GM18517 (cell line): Measurements from ENCODE around the gene MSL3B.

Experiments
- ATAC-seq: cut with Tn5 transposase; IDR thresholded peaks from one replicate; pipeline ENCODE4 v1.9.1; 2021; ENCODE audit warnings: mild to moderate bottlenecking, moderate library complexity; ENCODE audit not compliant: unreplicated experiment

MSL3B gene

DNA sequence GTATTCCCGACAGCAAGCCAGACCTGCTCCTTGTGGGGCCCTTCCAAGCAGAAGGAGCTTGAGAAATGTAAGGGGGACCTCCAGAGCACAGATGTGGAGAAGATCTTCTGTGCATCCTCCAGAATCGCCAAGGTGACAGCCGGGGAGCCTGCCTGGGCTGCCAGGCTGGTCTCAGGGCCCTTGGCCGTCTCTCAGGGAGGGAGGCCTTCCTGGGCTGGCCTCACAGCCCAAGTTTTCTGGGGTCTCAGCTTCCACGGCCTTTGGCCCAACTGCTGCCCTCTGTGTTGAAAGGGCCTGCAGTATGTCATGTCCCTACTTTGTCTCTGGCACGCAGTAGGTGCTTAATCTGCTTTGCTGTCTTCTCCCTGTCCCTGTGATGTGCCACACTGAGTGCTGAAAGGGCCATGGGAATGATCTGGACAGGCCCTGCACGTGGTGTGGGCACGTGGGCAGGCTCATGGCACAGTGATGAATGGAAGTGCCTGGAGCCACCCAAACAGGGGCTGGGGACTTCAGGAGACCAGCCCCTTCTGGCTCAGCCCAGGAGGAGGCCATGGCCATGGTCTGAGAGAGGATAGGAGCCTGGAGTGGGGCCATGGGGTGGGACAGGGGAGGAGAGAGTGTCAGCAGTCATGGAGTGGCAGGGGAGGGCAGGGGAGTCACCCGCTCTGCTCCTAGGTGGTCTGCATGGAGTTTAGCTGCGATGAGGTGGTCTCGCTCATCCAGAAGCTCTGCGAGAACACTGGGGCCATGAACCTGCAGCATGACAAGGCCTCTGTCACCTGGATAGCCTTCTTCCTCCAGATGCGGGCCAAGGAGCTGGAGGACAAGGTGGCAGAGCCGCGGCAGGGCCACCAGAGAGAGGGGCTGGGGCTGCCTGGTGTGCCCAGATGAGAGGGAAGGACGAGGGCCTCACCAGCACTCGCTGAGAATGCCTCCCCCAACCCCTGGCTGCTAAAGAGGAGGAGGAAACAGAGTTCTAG, 49.3 kb downstream of the MSL3B start:
- ATAC-seq = no peak

DNA sequence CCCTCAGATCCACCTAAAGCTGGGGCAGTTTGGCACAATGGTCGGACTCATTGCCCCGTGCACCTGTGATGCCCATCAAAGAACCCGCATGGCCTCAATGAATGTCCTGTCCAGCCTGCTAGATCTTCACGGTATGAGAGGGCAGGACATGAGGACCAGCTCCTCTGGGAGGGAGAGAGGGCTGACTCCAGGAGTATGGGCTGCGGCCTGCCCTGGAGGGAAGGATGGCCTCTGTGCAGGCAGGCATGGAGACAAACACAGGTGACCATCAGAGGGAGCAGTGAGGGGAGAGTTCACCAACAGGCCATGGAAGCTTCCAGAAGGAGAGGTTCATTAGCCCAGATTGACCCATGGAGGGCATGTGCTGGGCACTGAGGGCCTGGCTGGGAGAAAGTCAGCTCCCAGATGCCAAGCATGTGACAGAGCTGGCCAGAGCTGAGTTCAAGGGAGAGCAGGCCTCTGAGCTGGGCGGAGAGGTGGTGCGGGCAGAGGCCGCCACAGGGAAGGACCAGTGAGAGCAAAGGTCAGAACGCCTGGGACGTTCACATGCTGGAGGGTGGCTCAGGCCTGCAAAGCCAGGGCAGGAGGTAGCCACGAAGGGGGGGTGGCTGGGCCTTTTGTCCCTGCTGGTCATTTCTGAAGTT, 50.1 kb downstream of the MSL3B start:
- ATAC-seq = no peak

DNA sequence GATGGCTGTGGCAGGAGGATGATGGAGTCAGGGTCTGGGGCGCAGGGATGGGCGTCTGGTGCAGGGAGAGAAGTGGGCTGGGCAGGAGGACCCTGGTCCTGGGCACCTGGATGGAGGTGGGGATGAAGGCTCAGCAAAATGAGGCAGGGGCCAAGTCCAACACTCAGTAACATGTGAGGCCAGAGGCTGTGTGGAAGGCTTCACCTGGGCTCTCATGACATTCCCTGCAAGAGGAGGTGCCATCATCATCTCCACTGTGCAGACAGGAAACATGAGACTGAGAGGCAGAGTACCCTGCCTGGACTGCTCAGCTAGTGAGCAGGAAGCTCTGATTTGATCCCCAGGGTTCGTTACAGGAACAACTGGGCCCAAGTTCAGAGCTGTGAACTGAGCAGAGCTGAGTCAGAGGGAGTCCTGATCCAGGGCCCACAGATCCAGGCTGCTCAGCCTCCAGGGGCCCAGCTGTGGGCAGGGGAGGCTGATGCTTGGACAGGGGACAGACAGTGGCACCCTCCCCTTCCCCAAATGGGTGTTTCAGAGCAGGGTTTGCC, 50.8 kb downstream of the MSL3B start:
- no peak for ATAC-seq

DNA sequence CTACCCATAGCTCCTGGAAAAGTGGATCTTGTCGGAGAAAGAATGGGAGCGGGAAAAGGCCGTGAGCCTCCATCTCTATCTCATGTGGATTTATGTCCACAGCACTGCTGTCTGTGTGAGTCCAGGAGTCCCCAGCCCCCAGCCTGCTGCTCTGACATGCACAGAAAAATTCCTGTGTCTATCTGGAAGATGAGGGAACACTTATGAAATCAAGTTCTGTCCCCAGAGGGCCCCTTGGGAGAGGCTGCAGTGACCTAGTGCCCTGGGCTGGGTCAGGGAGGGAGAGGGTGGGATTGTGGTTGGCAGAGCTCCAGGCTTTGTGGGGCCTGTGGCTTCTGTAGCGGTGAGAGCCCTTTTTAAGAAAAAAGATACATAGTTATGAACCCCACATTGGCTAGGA, 51.4 kb downstream of the MSL3B start:
- no peak for ATAC-seq

DNA sequence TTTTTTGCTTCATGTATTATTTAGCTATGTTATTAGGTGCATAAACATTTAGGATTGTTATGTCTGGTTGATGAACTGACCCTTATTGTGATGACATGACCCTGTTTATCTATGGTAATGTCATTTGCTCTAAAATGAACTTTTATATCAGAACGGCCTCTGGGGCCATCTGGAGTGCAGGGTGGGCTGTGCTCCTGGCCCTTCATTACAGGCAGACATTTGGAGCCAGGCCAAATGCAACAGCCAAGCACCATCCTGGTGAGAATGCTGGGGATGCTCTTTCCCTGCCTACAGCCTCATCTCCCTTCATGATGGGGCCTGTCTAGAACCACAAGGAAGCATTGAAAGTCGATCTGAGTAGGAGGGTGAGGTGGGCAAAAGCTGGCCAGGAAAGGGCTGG, 51.9 kb downstream of the MSL3B start:
- no peak for ATAC-seq

DNA sequence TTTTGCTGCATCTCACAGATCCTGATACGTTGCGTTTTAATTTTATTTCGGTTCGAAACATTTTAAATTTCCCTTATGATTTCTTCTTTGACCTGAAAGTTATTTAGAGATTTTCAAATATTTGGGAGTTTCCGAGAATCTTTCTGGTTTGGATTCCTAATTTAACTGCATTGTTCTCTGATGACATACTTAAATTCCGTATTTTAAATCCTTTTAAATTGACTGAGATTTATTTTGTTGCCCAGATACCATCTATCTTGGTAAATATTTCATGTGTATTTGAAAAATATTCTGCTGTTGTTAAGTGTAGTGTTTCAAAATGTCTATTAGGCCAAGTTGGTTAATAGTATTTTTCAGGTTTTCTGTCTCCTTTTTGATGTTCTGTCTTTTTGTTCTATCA, 52.3 kb downstream of the MSL3B start:
- ATAC-seq = no peak
